ENCODE results near the gene HMCN2. TPM values are rescaled to one million over a fixed set of nuclear protein-coding genes. Genes with fewer than 3 reads are reported as not detected.

HMCN2 gene
- total and polyA plus RNA-seq, 2 of the 4 experiments (the other 2 are of a cell fraction) = 0.02 TPM; not detected in 1

- no peak overlapping the region for H3K27ac ChIP-seq (ENCODE audit: insufficient read depth, low read length)
- no peak overlapping the region for H3K4me3 ChIP-seq (ENCODE audit: insufficient read depth, low read depth, low read length)
- no peak overlapping the region for H2AK5ac ChIP-seq (ENCODE audit: low read depth, low read length)
- no peak overlapping the region for H4K91ac ChIP-seq (ENCODE audit: insufficient read depth, low read depth, low read length)
- H3K4me1 ChIP-seq (ENCODE audit: control insufficient read depth, insufficient read depth, low read length) = peaks cover 2% of the 10 kb centered on the region
- DNase-seq = no peak
- TF ChIP-seq CHD1 (IDR thresholded peaks at IDR 0.05; ENCODE audit: low read depth, low read length) (no peak), SMC3 (IDR thresholded peaks at IDR 0.05; ENCODE audit: low read depth, low read length) (no peak), MXI1 (IDR thresholded peaks at IDR 0.05; ENCODE audit: borderline replicate concordance, low read depth, low read length) (no peak), FOS (IDR thresholded peaks at IDR 0.05; ENCODE audit: low read depth, low read length) (no peak), RCOR1 (IDR thresholded peaks at IDR 0.05; ENCODE audit: insufficient replicate concordance, low read length) (no peak), USF2 (IDR thresholded peaks at IDR 0.05; ENCODE audit: low read depth, low read length) (no peak), RAD21 (IDR thresholded peaks at IDR 0.05; ENCODE audit: low read length) (no peak), RFX5 (IDR thresholded peaks at IDR 0.05; ENCODE audit: low read depth, low read length) (no peak), MAFK (IDR thresholded peaks at IDR 0.05; ENCODE audit: low read depth, low read length) (no peak), CTCF (conservative IDR thresholded peaks at IDR 0.05; ENCODE audit: low read depth, low read length) (no peak), CEBPB (IDR thresholded peaks at IDR 0.05; ENCODE audit: low read depth, low read length) (no peak), ELK1 (IDR thresholded peaks at IDR 0.05; ENCODE audit: borderline replicate concordance, low read depth, low read length) (no peak), NFE2L2 (IDR thresholded peaks at IDR 0.05; ENCODE audit: low read depth, low read length) (no peak), POLR2A (IDR thresholded peaks at IDR 0.05; ENCODE audit: low read depth, low read length) (no peak), BHLHE40 (IDR thresholded peaks at IDR 0.05; ENCODE audit: low read depth, low read length) (no peak), MAZ (IDR thresholded peaks at IDR 0.05; ENCODE audit: borderline replicate concordance, low read depth, low read length) (no peak)
- H3K14ac ChIP-seq (replicated peaks; ENCODE audit: low read depth, low read length) = no peak overlapping the region
- intact Hi-C loops (cut with micrococcal nuclease) (no loop called here), in situ Hi-C loops (cut with MboI; ENCODE audit: low sequenced_read_pairs) (no loop called here), dilution Hi-C loops (cut with HindIII; ENCODE audit: low sequenced_read_pairs, unreplicated experiment) (no loop called here)
- H2BK15ac ChIP-seq (ENCODE audit: low read depth, low read length) = no peak overlapping the region
- ChIA-PET POLR2A (ENCODE audit: unreplicated experiment) (no interaction called here), CTCF (no interaction called here)
- no peak overlapping the region for H3K9ac ChIP-seq (ENCODE audit: low read depth, low read length)
- no peak overlapping the region for H2AFZ ChIP-seq (replicated peaks; ENCODE audit: low read length, poor library complexity)
- no peak overlapping the region for H2BK20ac ChIP-seq (ENCODE audit: low read depth, low read length)
- H3K36me3 ChIP-seq (ENCODE audit: control insufficient read depth, insufficient read depth, low read length) = no peaks in the 10 kb centered on the region
- no peak overlapping the region for H4K5ac ChIP-seq (ENCODE audit: low read depth, low read length)
- no peak overlapping the region for H2BK120ac ChIP-seq (ENCODE audit: low read depth, low read length)
- H3K9me1 ChIP-seq (ENCODE audit: insufficient read depth, low read length) = no peaks in the 10 kb centered on the region
- no peak overlapping the region for H3K23ac ChIP-seq (ENCODE audit: low read depth, low read length)
- H3K27me3 ChIP-seq (ENCODE audit: control insufficient read depth, insufficient read depth, low read length) = peaks cover 3% of the 10 kb centered on the region
- no peaks in the 10 kb centered on the region for H3K9me3 ChIP-seq (ENCODE audit: control insufficient read depth, insufficient read depth, low read length)
- H2BK5ac ChIP-seq (ENCODE audit: low read depth, low read length, poor library complexity, severe bottlenecking) = no peak overlapping the region
- H3K79me1 ChIP-seq (ENCODE audit: low read depth in 1 of 2, low read length in 2 of 2) = no peaks in the 10 kb centered on the region
- no peak overlapping the region for H2AK9ac ChIP-seq (replicated peaks; ENCODE audit: low read depth, low read length, poor library complexity)
- H3K18ac ChIP-seq (ENCODE audit: low read depth, low read length) = no peak overlapping the region
- H4K20me1 ChIP-seq (ENCODE audit: insufficient read depth, low read length) = no peaks in the 10 kb centered on the region
- no peak for ATAC-seq (ENCODE audit: low read depth)
- BruUV-seq (replicated peaks) = no TSS peak
- H3K56ac ChIP-seq (ENCODE audit: extremely low read depth, insufficient read depth, low read length) = no peak overlapping the region
- H3K4me2 ChIP-seq (ENCODE audit: low read depth, low read length) = no peak overlapping the region
- WGBS, 2 experiments (ENCODE audit: extremely low coverage in 2 of 2, insufficient read length in 1 of 2) = 82% methylated on average over 11 of the region's 20 CpGs; no CpG with 5 or more reads in 1 of the 2 experiments
- no peak overlapping the region for H4K8ac ChIP-seq (ENCODE audit: low read depth in 2 of 2, low read length in 2 of 2)
- H3K4ac ChIP-seq (ENCODE audit: low read depth, low read length) = no peak overlapping the region
Measured at GRCh38 chr9:130428086-130428665, 162.6 kb downstream of the HMCN2 start.
